Renal pelvis (tissue), 12 donors: ENCODE measurements around the gene L3HYPDH. TPM values are rescaled to one million over a fixed set of nuclear protein-coding genes. Genes with fewer than 3 reads are reported as not detected.

Experiments used
- DNase-seq: peaks from one replicate; pipeline ENCODE4 v3.0.0-alpha.2; 2013
- long read RNA-seq, 16 experiments: transcript quantifications; one replicate each; lab custom pipeline, GENCODE V29; 2026
- polyA plus RNA-seq, 3 donors: library from polyadenylated mRNA; unstranded; fragments of 120-200 nt; gene quantifications; one replicate each; pipeline ENCODE4 v1.2.1, GENCODE V29; 2013; ENCODE audit not compliant: insufficient read length in 3 of 3

The L3HYPDH gene
- polyA plus RNA-seq: 10 to 100 TPM; 34.4 to 57.7 (median 55.4) TPM
- long read RNA-seq, donor 1, transcript L3HYPDH-201 (5 exons, 1,527 nt): major isoform, 7 of 34 reads
- long read RNA-seq, donor 1, partial matches to known transcripts: 23 of 34 reads
- long read RNA-seq, donor 1, other reads (novel, unspliced or antisense): 0 of 34 reads
- long read RNA-seq, donor 2, transcript L3HYPDH-201 (5 exons, 1,527 nt): major isoform, 5 of 11 reads
- long read RNA-seq, donor 2, partial matches to known transcripts: 0 of 11 reads
- long read RNA-seq, donor 2, other reads (novel, unspliced or antisense): 0 of 11 reads
- long read RNA-seq, donor 3, transcript L3HYPDH-201 (5 exons, 1,527 nt): major isoform, 5 of 9 reads
- long read RNA-seq, donor 3, partial matches to known transcripts: 0 of 9 reads
- long read RNA-seq, donor 3, other reads (novel, unspliced or antisense): 0 of 9 reads
- long read RNA-seq, donor 4, transcript L3HYPDH-201 (5 exons, 1,527 nt): major isoform, 6 of 24 reads
- long read RNA-seq, donor 4, partial matches to known transcripts: 12 of 24 reads
- long read RNA-seq, donor 4, other reads (novel, unspliced or antisense): 0 of 24 reads
- long read RNA-seq, donor 5, partial matches to known transcripts: 0 of 4 reads
- long read RNA-seq, donor 5, other reads (novel, unspliced or antisense): 0 of 4 reads
- long read RNA-seq, donor 6, partial matches to known transcripts: 0 of 10 reads
- long read RNA-seq, donor 6, other reads (novel, unspliced or antisense): 0 of 10 reads
- long read RNA-seq, donor 7, partial matches to known transcripts: 0 of 9 reads
- long read RNA-seq, donor 7, other reads (novel, unspliced or antisense): 0 of 9 reads
- long read RNA-seq, donor 8, partial matches to known transcripts: 0 of 4 reads
- long read RNA-seq, donor 8, other reads (novel, unspliced or antisense): 0 of 4 reads
- long read RNA-seq, donor 9, transcript L3HYPDH-201 (5 exons, 1,527 nt): major isoform, 14 of 19 reads
- long read RNA-seq, donor 9, partial matches to known transcripts: 0 of 19 reads
- long read RNA-seq, donor 9, other reads (novel, unspliced or antisense): 0 of 19 reads
- long read RNA-seq, donor 10, partial matches to known transcripts: 6 of 11 reads
- long read RNA-seq, donor 10, other reads (novel, unspliced or antisense): 0 of 11 reads
- long read RNA-seq, donor 11, transcript L3HYPDH-201 (5 exons, 1,527 nt): major isoform, 5 of 12 reads
- long read RNA-seq, donor 11, partial matches to known transcripts: 5 of 12 reads
- long read RNA-seq, donor 11, other reads (novel, unspliced or antisense): 0 of 12 reads
- long read RNA-seq, donor 12, partial matches to known transcripts: 0 of 8 reads
- long read RNA-seq, donor 12, other reads (novel, unspliced or antisense): 0 of 8 reads
- long read RNA-seq, donor 13, partial matches to known transcripts: 0 of 2 reads
- long read RNA-seq, donor 13, other reads (novel, unspliced or antisense): 0 of 2 reads
- long read RNA-seq, donor 14: 0 reads
- long read RNA-seq, donor 15: 0 reads
- long read RNA-seq, donor 16, transcript L3HYPDH-201 (5 exons, 1,527 nt): major isoform, 9 of 12 reads
- long read RNA-seq, donor 16, partial matches to known transcripts: 0 of 12 reads
- long read RNA-seq, donor 16, other reads (novel, unspliced or antisense): 0 of 12 reads

DNA sequence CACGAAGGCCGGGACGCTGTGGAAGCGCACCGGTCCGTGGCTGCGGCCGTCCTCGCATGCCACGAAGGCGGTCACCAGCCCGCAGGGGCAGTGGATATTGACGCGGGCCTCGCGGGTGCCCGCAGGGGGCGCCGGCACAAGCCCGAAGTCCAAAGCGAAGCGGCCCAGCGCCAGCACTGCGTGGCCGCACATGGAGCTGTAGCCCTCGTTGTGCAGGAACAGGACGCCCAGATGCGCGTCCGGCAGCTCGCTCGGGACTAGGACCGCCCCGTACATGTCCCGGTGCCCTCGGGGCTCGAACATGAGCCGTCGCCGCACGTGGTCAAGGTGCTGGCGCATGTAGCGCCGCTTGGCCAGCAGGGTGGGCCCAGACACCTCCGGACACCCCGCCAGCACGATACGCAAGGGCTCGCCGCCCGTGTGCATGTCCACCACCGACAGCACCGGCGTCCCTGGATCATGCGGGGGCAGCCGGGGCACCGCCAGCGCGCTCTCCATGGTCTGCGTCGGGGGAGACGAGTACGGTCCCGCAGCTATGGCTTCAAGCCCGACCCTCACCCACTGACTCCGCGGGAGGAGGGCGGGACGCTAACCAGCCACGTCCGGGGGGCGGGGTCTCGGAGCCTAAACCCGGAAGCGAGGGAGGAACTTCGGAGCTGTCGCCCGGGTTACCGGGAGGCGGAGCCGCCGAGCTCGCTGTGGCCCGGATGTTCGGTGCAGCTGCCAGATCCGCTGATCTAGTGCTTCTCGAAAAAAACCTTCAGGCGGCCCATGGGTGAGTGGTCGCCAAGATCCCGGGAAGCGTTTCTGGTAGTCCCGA, at the start of gene L3HYPDH, which contains the start of gene JKAMP:
Gene L3HYPDH (minus strand): TSS at position 590 of the 820 bp plus-strand sequence. CDS start 92 bp downstream, at position 498.
Gene JKAMP (plus strand): TSS at position 699 of the 820 bp plus-strand sequence. CDS start 73 bp downstream, at position 772.
- peak; percentile 98 for DNase-seq

GRCh38 chr14:59532419-59532818, 48.2 kb upstream of the L3HYPDH start:
- no peak for DNase-seq

GRCh38 chr14:59530349-59530748, 46.1 kb upstream of the L3HYPDH start:
- no peak for DNase-seq

DNA sequence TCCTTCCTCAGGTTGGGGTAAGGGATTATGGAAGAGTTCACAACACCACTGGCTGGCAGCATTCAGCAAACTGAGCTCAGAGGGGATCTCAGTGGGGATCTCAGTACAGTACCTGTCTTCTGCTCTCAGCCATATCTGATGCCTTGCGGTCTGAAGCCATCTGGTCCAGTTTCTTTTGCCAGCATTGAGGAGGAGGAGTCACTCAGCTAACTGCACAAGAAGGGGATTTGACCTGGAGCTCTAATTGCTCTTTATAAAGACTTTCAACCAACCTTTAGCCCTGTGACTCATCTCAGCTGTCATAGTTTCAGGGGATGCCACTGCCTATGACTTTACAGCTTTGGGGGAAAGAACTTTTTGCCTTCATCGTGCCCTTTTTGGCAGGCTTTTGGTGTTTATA, 45.0 kb upstream of the L3HYPDH start:
- DNase-seq: no peak

DNA sequence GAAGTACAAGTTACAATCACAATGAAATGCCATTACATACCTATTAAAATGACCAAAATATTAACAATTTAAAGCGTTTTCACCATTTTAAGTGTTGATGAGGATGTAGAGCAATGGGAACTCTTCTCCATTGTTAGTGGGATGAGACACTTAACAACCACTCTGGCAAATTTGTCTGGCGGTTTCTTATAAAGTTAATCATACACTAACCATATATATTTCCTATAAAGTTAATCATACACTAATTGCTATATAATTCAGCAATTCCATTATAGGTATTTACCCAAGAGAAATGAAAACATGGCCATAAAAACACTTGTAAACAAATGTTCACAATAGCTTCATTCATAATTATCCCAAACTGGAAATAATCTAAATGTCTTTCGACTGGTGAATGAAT, 36.0 kb upstream of the L3HYPDH start:
- no peak for DNase-seq

- peak; percentile 19 for DNase-seq
Measured at GRCh38 chr14:59511916-59512575, 27.8 kb upstream of the L3HYPDH start.

DNA sequence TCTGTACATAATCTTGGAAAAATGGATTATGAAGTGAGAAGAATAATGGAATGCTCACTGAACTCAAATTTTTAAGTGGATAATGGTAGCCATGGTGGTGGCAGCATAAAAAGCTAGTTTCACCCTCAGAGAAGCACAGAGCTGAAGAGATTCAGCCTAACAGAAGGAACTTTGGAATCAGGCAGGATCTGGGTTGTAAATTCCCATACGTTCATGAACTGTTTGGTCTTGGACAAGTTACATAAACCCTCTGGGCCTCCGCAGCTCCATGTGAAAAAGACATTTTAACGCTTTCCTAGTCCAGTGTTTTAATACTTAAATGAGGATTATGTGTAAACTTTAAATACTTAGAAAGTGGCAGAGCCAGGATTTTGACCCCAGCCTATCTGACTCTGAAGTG, 26.8 kb upstream of the L3HYPDH start:
- DNase-seq: peak; percentile 40

DNA sequence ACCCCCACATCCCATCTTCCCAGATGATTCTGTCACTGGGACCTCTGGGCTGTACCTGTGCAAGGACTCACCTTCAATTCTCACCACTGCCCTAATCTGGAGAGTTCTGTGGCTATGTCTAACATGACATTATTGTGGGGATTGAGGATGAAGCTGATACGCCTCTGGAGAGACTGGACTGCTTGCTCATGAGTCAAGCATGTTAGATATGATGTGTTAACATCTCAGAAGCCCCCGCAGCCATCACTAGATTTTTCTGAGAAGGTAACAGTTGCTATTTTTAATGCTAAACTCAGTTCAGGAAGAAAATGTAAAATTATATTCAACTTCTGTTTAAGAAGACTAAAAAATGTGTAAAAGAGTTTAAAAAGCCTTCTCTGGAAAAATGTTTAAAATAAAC, 25.8 kb upstream of the L3HYPDH start:
- no peak for DNase-seq

- no peak for DNase-seq
Measured at GRCh38 chr14:59509101-59509500, 24.9 kb upstream of the L3HYPDH start.

DNA sequence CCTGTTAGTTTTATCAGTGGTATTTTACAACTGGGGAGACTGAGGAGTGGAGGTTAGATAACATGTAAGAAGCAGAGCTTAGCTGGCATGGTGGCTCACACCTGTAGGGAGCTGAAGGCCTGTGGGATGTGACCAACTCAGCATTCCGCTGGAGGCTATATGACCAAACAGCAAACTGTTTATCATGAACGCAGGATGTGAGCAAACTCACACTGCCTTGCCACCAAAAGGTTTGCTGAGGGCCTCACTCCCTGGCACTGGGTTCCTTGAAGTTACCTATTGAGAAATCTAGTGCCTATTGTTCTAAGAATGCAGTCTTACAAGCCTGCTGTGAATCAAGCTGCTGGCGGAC, 23.5 kb upstream of the L3HYPDH start:
- no peak for DNase-seq

DNA sequence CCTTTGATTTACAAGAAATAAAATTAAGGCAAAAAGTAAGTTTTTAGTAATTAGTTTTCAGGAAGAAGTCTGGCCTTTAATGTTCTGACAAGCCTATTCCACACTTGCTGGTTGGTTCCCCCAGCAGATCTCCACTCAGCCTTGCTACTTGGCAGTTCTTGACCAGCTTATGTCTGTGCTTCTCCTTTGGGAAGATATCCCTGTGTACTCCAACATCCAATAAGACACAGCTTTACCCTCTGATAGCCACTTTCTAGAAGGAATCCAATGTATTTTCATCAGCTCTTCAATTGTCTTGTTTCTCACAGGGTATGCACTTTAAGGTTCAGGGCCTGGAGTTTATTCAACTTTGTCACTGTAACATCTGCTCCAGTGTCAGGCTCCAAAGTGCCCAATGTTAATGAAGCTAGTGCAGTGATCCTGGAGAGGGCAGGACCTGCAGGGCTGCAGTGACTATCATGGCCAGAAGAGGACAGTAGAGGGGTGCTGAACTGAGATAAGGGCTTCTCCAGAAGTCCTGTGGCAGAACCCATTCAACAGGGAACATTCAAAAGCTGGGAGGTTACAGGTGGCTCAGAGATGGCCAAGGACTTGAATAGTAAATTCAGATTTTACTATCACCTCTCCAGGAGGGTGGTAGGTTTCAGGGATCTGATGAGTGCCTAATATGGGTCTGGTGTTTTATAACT, 23.0 kb upstream of the L3HYPDH start:
- peak; percentile 46 for DNase-seq

DNA sequence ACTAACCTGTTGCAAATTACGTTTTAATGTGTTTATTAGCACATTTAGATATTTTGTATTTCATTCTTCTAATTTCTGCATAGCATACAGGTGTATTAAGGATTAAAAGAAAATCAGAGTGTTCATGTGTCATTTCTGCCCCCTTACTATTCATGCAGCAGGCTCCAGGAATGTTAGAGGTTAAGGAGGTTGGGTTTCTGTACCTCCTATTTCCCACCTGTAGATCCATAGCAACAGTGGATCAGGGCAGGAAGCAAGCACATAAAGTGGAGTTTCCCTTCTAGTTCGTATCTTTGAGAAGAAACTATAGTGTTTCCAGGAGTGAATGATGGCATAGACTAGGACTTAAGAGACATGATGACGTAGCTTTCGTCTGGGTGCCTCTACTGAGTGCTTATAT, 19.0 kb upstream of the L3HYPDH start:
- DNase-seq: no peak

GRCh38 chr14:59500732-59501131, 16.5 kb upstream of the L3HYPDH start:
- DNase-seq: no peak

GRCh38 chr14:59492384-59492783, 8.2 kb upstream of the L3HYPDH start:
- DNase-seq: no peak

GRCh38 chr14:59490756-59491155, 6.5 kb upstream of the L3HYPDH start:
- no peak for DNase-seq

- no peak for DNase-seq
Measured at GRCh38 chr14:59484639-59485175, 499 bp upstream of the L3HYPDH start.

DNA sequence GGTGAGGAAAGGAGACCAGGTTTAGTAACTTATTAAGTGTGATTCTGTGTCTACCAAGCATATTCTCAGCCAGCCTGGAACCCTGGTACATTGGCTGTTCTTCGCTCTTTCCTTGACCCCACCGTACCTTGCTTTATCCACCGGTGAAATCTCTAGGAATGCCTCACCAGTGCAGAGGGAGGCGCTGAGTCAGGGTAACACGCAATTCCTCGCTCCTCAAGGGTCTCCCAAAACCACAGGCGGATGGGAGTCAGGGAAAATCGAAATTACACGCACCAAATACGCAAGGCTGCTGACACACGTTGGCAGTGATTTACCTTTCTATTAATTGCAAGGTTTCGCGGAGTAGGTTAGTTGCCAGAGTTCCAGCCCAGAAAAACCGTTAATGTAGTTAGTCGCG, 845 bp downstream of the L3HYPDH start:
- DNase-seq: no peak

DNA sequence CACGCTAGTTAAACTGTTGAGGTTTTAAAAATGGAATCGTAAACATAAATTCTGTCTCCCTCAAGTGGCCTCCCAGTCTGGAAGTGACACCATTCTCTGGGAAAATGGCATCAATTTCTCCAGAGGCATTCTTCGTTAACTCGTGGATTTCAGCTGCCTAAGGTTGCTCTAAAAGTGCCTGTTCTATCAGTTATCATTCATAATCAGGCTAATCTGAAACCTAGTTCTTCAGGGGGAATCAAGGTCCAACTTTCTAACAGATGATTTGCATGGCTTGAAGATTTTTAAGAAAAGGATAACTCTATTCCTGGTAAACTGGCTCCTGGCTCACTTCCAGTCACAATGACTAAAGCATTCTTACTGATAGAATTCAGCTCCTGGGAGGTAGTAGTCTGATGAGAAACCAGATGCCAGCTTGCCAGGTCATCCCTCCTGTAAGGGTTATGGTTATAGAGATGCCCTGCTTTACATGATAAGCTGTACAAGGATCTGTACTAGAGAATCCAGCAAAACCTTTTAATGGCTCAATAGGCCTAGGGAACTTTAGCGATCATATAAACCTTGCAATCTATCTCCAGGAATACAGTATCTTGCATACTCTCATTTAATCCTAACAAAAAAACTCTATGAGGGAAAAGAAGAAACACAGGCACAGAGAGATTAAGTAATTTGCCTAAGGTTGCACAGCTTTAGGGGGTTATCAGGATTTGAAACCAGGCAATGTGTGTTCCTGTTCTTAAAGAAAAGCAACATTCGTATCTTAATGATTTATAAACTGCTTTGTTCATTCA, 1.5 kb downstream of the L3HYPDH start:
- no peak for DNase-seq
